ENCODE data around the gene NCKAP5. TPM values are rescaled to one million over a fixed set of nuclear protein-coding genes. Genes with fewer than 3 reads are reported as not detected.

The NCKAP5 gene
- polyA plus RNA-seq, 3 donors, result not detected

DNA sequence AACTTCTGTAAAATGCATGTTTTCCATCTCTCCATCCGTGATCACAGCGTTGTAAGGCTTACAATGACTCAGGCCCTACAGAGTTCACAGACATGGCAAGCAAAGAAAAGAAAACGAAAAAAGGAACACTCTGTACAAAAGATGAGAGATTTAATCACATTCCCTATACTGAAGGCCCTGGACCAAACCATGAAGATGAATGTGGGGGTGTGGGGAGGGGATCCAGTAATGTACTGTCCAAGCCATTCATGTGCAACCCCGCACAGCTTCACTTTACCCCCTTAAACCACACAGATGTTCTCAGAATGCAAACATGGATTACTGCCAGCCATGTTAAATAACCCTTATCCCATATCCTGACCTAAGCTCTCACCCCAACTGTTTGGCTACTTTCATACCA lies 391.1 kb downstream of the NCKAP5 start:
- H2AFZ ChIP-seq (ENCODE audit: insufficient read depth, low read depth, low read length, poor library complexity, severe bottlenecking), result no peak overlapping the region
- H3K27me3 Mint-ChIP-seq (ENCODE audit: low read depth in 3 of 3), result peaks cover 0 to 3% (median 0%) of the 10 kb centered on the region in 3 donors
- H3K4me1 Mint-ChIP-seq, result no peaks in the 10 kb centered on the region
- no peaks in the 10 kb centered on the region for H4K20me1 ChIP-seq (ENCODE audit: insufficient read depth, low read length)
- TF ChIP-seq, protein P1, sequence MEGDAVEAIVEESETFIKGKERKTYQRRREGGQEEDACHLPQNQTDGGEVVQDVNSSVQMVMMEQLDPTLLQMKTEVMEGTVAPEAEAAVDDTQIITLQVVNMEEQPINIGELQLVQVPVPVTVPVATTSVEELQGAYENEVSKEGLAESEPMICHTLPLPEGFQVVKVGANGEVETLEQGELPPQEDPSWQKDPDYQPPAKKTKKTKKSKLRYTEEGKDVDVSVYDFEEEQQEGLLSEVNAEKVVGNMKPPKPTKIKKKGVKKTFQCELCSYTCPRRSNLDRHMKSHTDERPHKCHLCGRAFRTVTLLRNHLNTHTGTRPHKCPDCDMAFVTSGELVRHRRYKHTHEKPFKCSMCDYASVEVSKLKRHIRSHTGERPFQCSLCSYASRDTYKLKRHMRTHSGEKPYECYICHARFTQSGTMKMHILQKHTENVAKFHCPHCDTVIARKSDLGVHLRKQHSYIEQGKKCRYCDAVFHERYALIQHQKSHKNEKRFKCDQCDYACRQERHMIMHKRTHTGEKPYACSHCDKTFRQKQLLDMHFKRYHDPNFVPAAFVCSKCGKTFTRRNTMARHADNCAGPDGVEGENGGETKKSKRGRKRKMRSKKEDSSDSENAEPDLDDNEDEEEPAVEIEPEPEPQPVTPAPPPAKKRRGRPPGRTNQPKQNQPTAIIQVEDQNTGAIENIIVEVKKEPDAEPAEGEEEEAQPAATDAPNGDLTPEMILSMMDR (IDR thresholded peaks at IDR 0.05), result no peak
- DNase-seq, result no peak
- no peaks in the 10 kb centered on the region for H3K9me3 Mint-ChIP-seq
- no peak overlapping the region for H3K9ac ChIP-seq (ENCODE audit: insufficient read depth, low read length, poor library complexity, severe bottlenecking)
- H3K4me1 ChIP-seq (ENCODE audit: control insufficient read depth in 1 of 2, insufficient read depth in 2 of 2, low read length in 2 of 2), result no peaks in the 10 kb centered on the region
- no peak overlapping the region for H3K4me3 ChIP-seq (replicated peaks in 1 of 3; ENCODE audit: low read depth in 2 of 3, low read length in 3 of 3)
- H3K27me3 ChIP-seq (ENCODE audit: control insufficient read depth in 2 of 2, insufficient read depth in 2 of 2, low read length in 2 of 2), result no peaks in the 10 kb centered on the region
- no peak overlapping the region for H3K4me2 ChIP-seq (replicated peaks; ENCODE audit: extremely low read depth, low read length, poor library complexity, severe bottlenecking)
- no peaks in the 10 kb centered on the region for H3K36me3 ChIP-seq (replicated peaks in 1 of 2; ENCODE audit: control insufficient read depth in 1 of 2, insufficient read depth in 2 of 2, low read length in 2 of 2)
- intact Hi-C loops (cut with micrococcal nuclease), result no loop called here
- no peaks in the 10 kb centered on the region for H3K36me3 Mint-ChIP-seq
- no peaks in the 10 kb centered on the region for H3K9me3 ChIP-seq (replicated peaks in 1 of 2; ENCODE audit: control insufficient read depth in 1 of 2, insufficient read depth in 1 of 2, low read length in 2 of 2)
- H3K27ac Mint-ChIP-seq, result no peak overlapping the region
- H3K27ac ChIP-seq (ENCODE audit: low read depth in 1 of 2, low read length in 2 of 2), result no peak overlapping the region
- WGBS (ENCODE audit: insufficient coverage), result no CpG with 5 or more reads among the region's 4 CpGs
- no peak overlapping the region for H3K4me3 Mint-ChIP-seq
- no peaks in the 10 kb centered on the region for H3K79me2 ChIP-seq (ENCODE audit: insufficient read depth, low read length)

DNA sequence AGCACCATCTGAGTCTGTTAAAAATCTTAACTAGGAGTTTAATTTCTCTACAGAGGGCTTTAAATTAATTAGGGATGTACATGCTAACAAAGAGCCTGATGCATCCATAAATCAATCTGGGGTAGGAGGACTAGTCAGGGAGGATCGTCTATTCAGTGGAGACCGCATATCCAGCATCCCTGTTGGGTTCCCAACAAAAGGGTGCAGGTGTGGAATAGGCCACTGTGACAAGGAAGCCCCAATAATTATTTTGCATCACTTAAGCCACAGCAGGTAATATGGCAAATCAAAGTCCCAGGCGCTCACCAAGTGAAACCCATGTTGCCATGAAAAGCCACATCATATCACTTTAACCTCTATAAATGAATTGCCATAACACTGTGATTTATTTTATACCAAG lies 392.3 kb downstream of the NCKAP5 start:
- Histone ChIP-seq H3K27ac (ENCODE audit: low read depth in 1 of 2, low read length in 2 of 2) (no peak overlapping the region), H3K4me1 (ENCODE audit: control insufficient read depth in 1 of 2, insufficient read depth in 2 of 2, low read length in 2 of 2) (no peaks in the 10 kb centered on the region), H3K4me3 (replicated peaks in 1 of 3; ENCODE audit: low read depth in 2 of 3, low read length in 3 of 3) (no peak overlapping the region), H4K20me1 (ENCODE audit: insufficient read depth, low read length) (no peaks in the 10 kb centered on the region), H3K36me3 (replicated peaks in 1 of 2; ENCODE audit: control insufficient read depth in 1 of 2, insufficient read depth in 2 of 2, low read length in 2 of 2) (no peaks in the 10 kb centered on the region), H3K9ac (ENCODE audit: insufficient read depth, low read length, poor library complexity, severe bottlenecking) (no peak overlapping the region), H3K9me3 (replicated peaks in 1 of 2; ENCODE audit: control insufficient read depth in 1 of 2, insufficient read depth in 1 of 2, low read length in 2 of 2) (no peaks in the 10 kb centered on the region), H3K4me2 (replicated peaks; ENCODE audit: extremely low read depth, low read length, poor library complexity, severe bottlenecking) (no peak overlapping the region), H3K79me2 (ENCODE audit: insufficient read depth, low read length) (no peaks in the 10 kb centered on the region), H3K27me3 (ENCODE audit: control insufficient read depth in 2 of 2, insufficient read depth in 2 of 2, low read length in 2 of 2) (no peaks in the 10 kb centered on the region), H2AFZ (ENCODE audit: insufficient read depth, low read depth, low read length, poor library complexity, severe bottlenecking) (no peak overlapping the region)
- no peak overlapping the region for H3K27ac Mint-ChIP-seq
- H3K9me3 Mint-ChIP-seq, result no peaks in the 10 kb centered on the region
- intact Hi-C loops (cut with micrococcal nuclease), result no loop called here
- DNase-seq, result no peak
- TF ChIP-seq, protein P1 (IDR thresholded peaks at IDR 0.05), result no peak
- no CpG with 5 or more reads among the region's 3 CpGs for WGBS (ENCODE audit: insufficient coverage)
- H3K36me3 Mint-ChIP-seq, result no peaks in the 10 kb centered on the region
- H3K4me1 Mint-ChIP-seq, result no peaks in the 10 kb centered on the region
- H3K4me3 Mint-ChIP-seq, result no peak overlapping the region
- H3K27me3 Mint-ChIP-seq (ENCODE audit: low read depth in 3 of 3), result peaks cover 0 to 3% (median 0%) of the 10 kb centered on the region in 3 donors
